Uterus (tissue), 4 donors: ENCODE measurements around the gene CIAO3. TPM values are rescaled to one million over a fixed set of nuclear protein-coding genes. Genes with fewer than 3 reads are reported as not detected.

Experiments
- DNase-seq, 2 donors: peaks; one replicate each; pipeline ENCODE4 v3.0.0-alpha.2; 2019 to 2020
- H3K27ac ChIP-seq, 2 donors: fragments of 200-600 bp; sonication (generic); 1 replicate in 1 of 2; 2 replicates in 1 of 2; pipeline ENCODE4 v1.5.1; 2016 to 2018
- H3K27me3 ChIP-seq, 2 donors: fragments of 200-600 bp; sonication (generic); one replicate each; pipeline ENCODE4 v1.5.1; 2018 to 2019; ENCODE audit warnings: control low read depth in 1 of 2
- H3K36me3 ChIP-seq, 2 donors: fragments of 200-600 bp; sonication (generic); one replicate each; pipeline ENCODE4 v1.5.1; 2019; ENCODE audit warnings: control low read depth in 1 of 2
- H3K4me1 ChIP-seq, 2 donors: fragments of 200-600 bp; sonication (generic); one replicate each; pipeline ENCODE4 v1.5.1; 2018 to 2019; ENCODE audit warnings: control low read depth in 1 of 2
- H3K4me3 ChIP-seq, 2 donors: fragments of 200-600 bp; sonication (generic); 1 replicate in 1 of 2; 2 replicates in 1 of 2; pipeline ENCODE4 v1.5.1; 2018 to 2019; ENCODE audit warnings: mild to moderate bottlenecking in 1 of 2
- H3K9me3 ChIP-seq, 2 donors: fragments of 200-600 bp; sonication (generic); one replicate each; pipeline ENCODE4 v1.5.1; 2019; ENCODE audit warnings: control low read depth in 1 of 2
- POLR2A ChIP-seq, 2 donors: fragments of 450-650 bp; IDR thresholded peaks; one replicate each; pipeline ENCODE4 v1.6.1; 2016; ENCODE audit warnings: antibody characterized with exemption in 2 of 2, mild to moderate bottlenecking in 1 of 2, moderate library complexity in 1 of 2
- intact Hi-C: fragments of 100-400 bp; cut with DNase I; formaldehyde crosslinking; loops from one replicate; pipeline ENCODE4 v1.15.1; 2023; ENCODE audit warnings: low total_unique reads
- total RNA-seq, 4 donors: library from RNA; depleted of rRNA in 3 of 4; stranded (reverse); fragments of >200 nt in 3 of 4; gene quantifications; one replicate each; pipeline versions ENCODE4 v1.1.0 to v1.2.4, GENCODE V29; 2014 to 2023
- TF ChIP-seq, protein P1 (sequence below), 4 experiments: fragments of 200-600 bp in 2 of 4; fragments of 450-650 bp in 2 of 4; sonication (generic) in 2 of 4; IDR thresholded peaks; one replicate each; pipeline ENCODE4 v1.5.1; 2016 to 2019; ENCODE audit warnings: antibody characterized with exemption in 4 of 4, mild to moderate bottlenecking in 2 of 4, moderate library complexity in 1 of 4
- donor health status: DM: yes; HTN: yes; CAD: no.

CIAO3 gene
- total RNA-seq, 4 donors from 2014 or later, result 14.1 to 43.3 (median 25.0) TPM

- Histone ChIP-seq H3K4me1 (peaks cover 2 to 12% of the 10 kb centered on the region in 2 donors), H3K27me3 (peaks cover 20 to 28% of the 10 kb centered on the region in 2 donors), H3K4me3 (no peak overlapping the region), H3K9me3 (no peaks in the 10 kb centered on the region), H3K36me3 (no peaks in the 10 kb centered on the region), H3K27ac (no peak overlapping the region)
- no peak for TF ChIP-seq POLR2A (IDR thresholded peaks at IDR 0.05)
- TF ChIP-seq, protein P1, sequence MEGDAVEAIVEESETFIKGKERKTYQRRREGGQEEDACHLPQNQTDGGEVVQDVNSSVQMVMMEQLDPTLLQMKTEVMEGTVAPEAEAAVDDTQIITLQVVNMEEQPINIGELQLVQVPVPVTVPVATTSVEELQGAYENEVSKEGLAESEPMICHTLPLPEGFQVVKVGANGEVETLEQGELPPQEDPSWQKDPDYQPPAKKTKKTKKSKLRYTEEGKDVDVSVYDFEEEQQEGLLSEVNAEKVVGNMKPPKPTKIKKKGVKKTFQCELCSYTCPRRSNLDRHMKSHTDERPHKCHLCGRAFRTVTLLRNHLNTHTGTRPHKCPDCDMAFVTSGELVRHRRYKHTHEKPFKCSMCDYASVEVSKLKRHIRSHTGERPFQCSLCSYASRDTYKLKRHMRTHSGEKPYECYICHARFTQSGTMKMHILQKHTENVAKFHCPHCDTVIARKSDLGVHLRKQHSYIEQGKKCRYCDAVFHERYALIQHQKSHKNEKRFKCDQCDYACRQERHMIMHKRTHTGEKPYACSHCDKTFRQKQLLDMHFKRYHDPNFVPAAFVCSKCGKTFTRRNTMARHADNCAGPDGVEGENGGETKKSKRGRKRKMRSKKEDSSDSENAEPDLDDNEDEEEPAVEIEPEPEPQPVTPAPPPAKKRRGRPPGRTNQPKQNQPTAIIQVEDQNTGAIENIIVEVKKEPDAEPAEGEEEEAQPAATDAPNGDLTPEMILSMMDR (IDR thresholded peaks at IDR 0.05), result no peak
- intact Hi-C loops, result no loop called here
- DNase-seq, result no peak
These were observed 29.7 kb downstream of the CIAO3 start for GRCh38 chr16:711084-711483.

- no peak overlapping the region for H3K27ac ChIP-seq
- H3K27me3 ChIP-seq, result peaks cover 22 to 29% of the 10 kb centered on the region in 2 donors
- no peak for DNase-seq
- H3K4me3 ChIP-seq, result no peak overlapping the region
- no peaks in the 10 kb centered on the region for H3K9me3 ChIP-seq
- peaks cover 0 to 11% of the 10 kb centered on the region in 2 donors for H3K4me1 ChIP-seq
- TF ChIP-seq POLR2A (IDR thresholded peaks at IDR 0.05), result no peak
- TF ChIP-seq, protein P1 (IDR thresholded peaks at IDR 0.05), result no peak
- intact Hi-C loops, result no loop called here
- no peaks in the 10 kb centered on the region for H3K36me3 ChIP-seq
These were observed 30.2 kb downstream of the CIAO3 start for GRCh38 chr16:710500-711075.

DNA sequence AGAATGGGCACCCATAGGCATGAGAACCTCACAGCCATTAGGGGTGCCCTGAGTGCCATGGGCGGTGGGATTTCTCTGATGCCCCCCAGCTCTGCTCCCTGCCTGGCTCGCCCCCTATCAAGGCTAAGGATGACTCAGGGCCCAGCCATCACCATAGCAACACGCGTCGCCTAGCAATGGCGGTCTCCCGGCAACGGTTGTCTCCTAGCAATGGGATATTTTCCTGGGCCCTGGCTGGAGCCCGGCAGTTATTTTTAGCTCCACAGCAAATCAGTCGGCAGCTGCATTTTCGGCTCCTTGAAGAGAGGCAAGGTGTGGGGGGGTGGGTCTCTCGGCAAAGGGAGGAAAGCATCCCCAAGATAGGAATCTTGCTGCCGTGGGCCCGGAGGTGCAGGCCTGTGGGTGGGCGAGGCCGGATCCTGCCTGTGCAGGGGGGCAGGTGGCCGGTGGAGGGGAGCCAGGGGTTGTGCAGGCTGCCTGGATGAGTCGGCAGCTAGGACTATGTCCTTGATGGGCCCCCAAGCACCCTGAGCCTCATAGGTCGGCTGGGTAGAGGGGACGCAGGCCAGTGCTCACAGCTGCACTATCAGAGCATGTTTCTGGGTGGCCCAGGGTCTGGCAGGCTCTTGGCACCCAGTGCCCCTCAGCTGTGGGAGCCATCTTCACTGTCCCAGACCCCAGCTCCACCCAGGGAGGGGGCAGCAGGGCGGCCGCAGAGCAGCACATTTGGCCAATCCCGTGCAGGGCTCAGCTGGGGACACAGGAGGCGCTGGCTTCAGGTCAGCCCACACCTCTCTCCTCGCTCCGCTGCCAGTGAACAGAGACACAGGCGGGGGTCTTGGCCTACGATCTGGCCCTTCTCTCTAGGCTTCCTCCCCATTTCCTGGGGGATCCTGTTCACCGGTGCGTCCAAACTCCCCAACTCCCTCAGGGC, 31.0 kb downstream of the CIAO3 start:
- Histone ChIP-seq H3K9me3 (no peaks in the 10 kb centered on the region), H3K4me1 (peaks cover 0 to 10% of the 10 kb centered on the region in 2 donors), H3K27me3 (peaks cover 26 to 31% of the 10 kb centered on the region in 2 donors), H3K27ac (no peak overlapping the region), H3K4me3 (no peak overlapping the region), H3K36me3 (no peaks in the 10 kb centered on the region)
- intact Hi-C loops, result no loop called here
- no peak for TF ChIP-seq POLR2A (IDR thresholded peaks at IDR 0.05)
- TF ChIP-seq, protein P1 (IDR thresholded peaks at IDR 0.05), result no peak
- DNase-seq, result no peak

DNA sequence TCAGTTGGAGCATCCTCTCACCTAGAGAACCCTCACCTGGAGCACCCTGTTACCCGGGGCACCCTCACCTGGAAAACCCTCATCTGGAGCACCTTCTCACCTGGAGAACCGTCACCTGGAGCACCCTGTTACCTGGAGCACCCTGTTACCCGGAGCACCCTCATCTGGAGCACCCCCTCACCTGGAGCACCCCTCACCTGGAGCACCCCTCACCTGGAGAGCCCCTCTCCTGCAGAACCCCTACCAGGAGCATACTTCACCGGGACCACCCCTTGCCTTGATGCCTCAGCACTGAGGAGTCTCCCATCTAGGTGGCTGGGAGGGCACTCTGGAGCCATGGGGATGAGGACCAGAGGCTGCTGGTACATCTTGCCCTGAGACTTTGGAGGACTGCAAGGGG, 31.8 kb downstream of the CIAO3 start:
- H3K36me3 ChIP-seq, result no peaks in the 10 kb centered on the region
- DNase-seq, result no peak
- intact Hi-C loops, result no loop called here
- peaks cover 31 to 38% of the 10 kb centered on the region in 2 donors for H3K27me3 ChIP-seq
- peaks cover 0 to 10% of the 10 kb centered on the region in 2 donors for H3K4me1 ChIP-seq
- H3K9me3 ChIP-seq, result no peaks in the 10 kb centered on the region
- no peak overlapping the region for H3K4me3 ChIP-seq
- H3K27ac ChIP-seq, result no peak overlapping the region
- TF ChIP-seq, protein P1 (IDR thresholded peaks at IDR 0.05), result no peak
- no peak for TF ChIP-seq POLR2A (IDR thresholded peaks at IDR 0.05)

DNA sequence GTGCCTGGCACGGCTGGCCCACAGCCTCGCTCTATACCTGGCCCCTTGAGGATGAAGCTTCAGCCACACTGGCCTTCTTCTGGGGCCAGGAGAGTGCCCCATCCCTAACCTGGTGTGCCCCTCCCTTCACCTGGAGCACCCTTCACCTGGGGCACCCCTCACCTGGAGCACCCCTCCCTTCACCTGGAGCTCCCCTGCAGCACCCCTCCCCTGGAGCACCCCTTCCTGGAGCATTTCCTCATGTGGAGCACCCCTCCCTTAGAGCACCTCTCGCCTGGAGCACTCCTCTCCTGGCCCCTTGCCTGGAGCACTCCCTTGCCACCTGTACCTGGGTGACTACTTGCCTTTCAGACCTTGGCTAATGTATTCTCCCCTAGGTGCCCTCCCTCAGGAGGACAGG, 32.8 kb downstream of the CIAO3 start:
- Histone ChIP-seq H3K9me3 (no peaks in the 10 kb centered on the region), H3K4me1 (peaks cover 0 to 10% of the 10 kb centered on the region in 2 donors), H3K36me3 (no peaks in the 10 kb centered on the region), H3K27ac (no peak overlapping the region), H3K4me3 (no peak overlapping the region), H3K27me3 (peaks cover 34 to 38% of the 10 kb centered on the region in 2 donors)
- no peak for TF ChIP-seq POLR2A (IDR thresholded peaks at IDR 0.05)
- TF ChIP-seq, protein P1 (IDR thresholded peaks at IDR 0.05), result no peak
- DNase-seq, result no peak
- intact Hi-C loops, result no loop called here
